NB4 (cell line): ENCODE results near the gene CIDEC.

Experiments used
- TF ChIP-seq, protein P1 (sequence below): IDR thresholded peaks from one replicate; pipeline ENCODE4 v1.5.1; 2012; ENCODE audit warnings: low read depth, low read length
- TF ChIP-seq, protein P2 (sequence below): IDR thresholded peaks from 2 replicates; pipeline ENCODE4 v1.6.1; 2011; ENCODE audit warnings: low read depth, low read length

DNA sequence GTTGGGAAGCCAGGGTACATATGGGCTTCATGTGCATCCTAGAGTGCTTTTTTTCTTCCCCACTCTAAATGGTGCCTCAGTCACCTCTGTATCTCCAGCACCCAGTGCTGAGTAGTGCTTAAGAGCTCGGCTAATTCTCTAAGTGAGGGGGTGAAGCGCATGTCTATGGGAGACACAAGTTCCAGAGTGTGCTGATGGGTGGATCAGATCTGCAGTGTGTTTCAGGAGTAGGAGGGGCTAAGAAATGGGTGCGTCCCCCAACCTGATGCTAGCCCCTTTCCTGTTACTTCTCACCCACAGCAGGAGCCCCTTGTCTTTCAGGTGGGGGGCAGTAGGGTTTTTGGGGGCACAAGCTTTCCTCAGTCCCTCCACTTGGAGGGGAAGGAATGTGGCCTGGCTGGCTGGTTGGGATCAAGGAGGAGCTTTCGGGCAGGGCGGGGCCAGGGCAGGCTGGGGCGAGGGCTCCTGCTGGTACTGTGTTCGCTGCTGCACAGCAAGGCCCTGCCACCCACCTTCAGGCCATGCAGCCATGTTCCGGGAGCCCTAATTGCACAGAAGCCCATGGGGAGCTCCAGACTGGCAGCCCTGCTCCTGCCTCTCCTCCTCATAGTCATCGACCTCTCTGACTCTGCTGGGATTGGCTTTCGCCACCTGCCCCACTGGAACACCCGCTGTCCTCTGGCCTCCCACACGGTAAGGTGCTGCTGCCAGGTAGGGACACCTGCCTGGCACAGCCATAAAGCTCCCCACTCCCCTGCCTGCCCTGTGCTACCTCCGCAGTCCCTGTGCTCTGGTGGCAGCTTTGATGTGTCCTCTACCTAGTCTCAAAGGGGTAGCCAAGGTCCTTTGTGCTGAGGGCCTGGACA is 22.6 kb upstream of the CIDEC start, which contains the start of gene IL17RE:
- TF ChIP-seq, protein P1, sequence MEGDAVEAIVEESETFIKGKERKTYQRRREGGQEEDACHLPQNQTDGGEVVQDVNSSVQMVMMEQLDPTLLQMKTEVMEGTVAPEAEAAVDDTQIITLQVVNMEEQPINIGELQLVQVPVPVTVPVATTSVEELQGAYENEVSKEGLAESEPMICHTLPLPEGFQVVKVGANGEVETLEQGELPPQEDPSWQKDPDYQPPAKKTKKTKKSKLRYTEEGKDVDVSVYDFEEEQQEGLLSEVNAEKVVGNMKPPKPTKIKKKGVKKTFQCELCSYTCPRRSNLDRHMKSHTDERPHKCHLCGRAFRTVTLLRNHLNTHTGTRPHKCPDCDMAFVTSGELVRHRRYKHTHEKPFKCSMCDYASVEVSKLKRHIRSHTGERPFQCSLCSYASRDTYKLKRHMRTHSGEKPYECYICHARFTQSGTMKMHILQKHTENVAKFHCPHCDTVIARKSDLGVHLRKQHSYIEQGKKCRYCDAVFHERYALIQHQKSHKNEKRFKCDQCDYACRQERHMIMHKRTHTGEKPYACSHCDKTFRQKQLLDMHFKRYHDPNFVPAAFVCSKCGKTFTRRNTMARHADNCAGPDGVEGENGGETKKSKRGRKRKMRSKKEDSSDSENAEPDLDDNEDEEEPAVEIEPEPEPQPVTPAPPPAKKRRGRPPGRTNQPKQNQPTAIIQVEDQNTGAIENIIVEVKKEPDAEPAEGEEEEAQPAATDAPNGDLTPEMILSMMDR, result no peak
- TF ChIP-seq, protein P2, sequence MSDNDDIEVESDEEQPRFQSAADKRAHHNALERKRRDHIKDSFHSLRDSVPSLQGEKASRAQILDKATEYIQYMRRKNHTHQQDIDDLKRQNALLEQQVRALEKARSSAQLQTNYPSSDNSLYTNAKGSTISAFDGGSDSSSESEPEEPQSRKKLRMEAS, result no peak
